ENCODE data around the gene PRKCD.
A peak's percentile ranks its signal among the peaks of the same experiment; 100 is the strongest.

The PRKCD gene

GRCh38 chr3:53217175-53217574 is 56.2 kb downstream of the PRKCD start:
- H3K9me3 ChIP-seq (ENCODE audit: control extremely low read depth in 1 of 5, control insufficient read depth in 4 of 5, insufficient read depth in 2 of 5, low read depth in 1 of 5, low read length in 4 of 5): no peaks in the 10 kb centered on the region
- H3K4me1 ChIP-seq (ENCODE audit: control extremely low read depth in 1 of 4, control insufficient read depth in 4 of 4, insufficient read depth in 4 of 4, low read length in 3 of 4): peaks cover 0 to 7% (median under 1%) of the 10 kb centered on the region in 4 experiments
- 100% methylated on average over 1 of the region's 2 CpGs for WGBS (ENCODE audit: insufficient coverage)
- CTCF ChIA-PET: interaction anchor here (1.4 to 2.3 kb wide), 2 partner anchors 21 to 107 kb away, joined by 3 to 9 read pairs; no protein-coding TSS in a partner anchor
- H3K36me3 ChIP-seq (ENCODE audit: control insufficient read depth in 4 of 4, insufficient read depth in 4 of 4, low read length in 3 of 4): peaks cover 0 to 4% (median 0%) of the 10 kb centered on the region in 4 experiments
- no peak overlapping the region for H3K4me3 ChIP-seq (ENCODE audit: control insufficient read depth in 1 of 7, extremely low read depth in 1 of 7, insufficient read depth in 4 of 7, low read depth in 2 of 7, low read length in 6 of 7)
- POLR2A ChIA-PET: no interaction called here
- H3K27ac ChIP-seq (ENCODE audit: insufficient read depth in 1 of 2, low read depth in 1 of 2, low read length in 2 of 2, poor library complexity in 1 of 2, severe bottlenecking in 2 of 2): no peak overlapping the region
- DNase-seq: no peak
- no peaks in the 10 kb centered on the region for H3K27me3 ChIP-seq (replicated peaks in 2 of 5; ENCODE audit: control insufficient read depth in 4 of 5, insufficient read depth in 5 of 5, low read length in 4 of 5)

- WGBS (ENCODE audit: insufficient coverage): no CpG with 5 or more reads among the region's 2 CpGs
- H3K36me3 ChIP-seq (ENCODE audit: control insufficient read depth in 4 of 4, insufficient read depth in 4 of 4, low read length in 3 of 4): peaks cover 0 to 14% (median 6%) of the 10 kb centered on the region in 4 experiments
- peak in 1 of 3 donors; percentile 19 for DNase-seq
- H3K4me1 ChIP-seq (ENCODE audit: control extremely low read depth in 1 of 4, control insufficient read depth in 4 of 4, insufficient read depth in 4 of 4, low read length in 3 of 4): peaks cover 0 to 2% (median 0%) of the 10 kb centered on the region in 4 experiments
- no peak overlapping the region for H3K4me3 ChIP-seq (ENCODE audit: control insufficient read depth in 1 of 7, extremely low read depth in 1 of 7, insufficient read depth in 4 of 7, low read depth in 2 of 7, low read length in 6 of 7)
- ChIA-PET CTCF (interaction anchor here (0.6 to 2.9 kb wide), 7 partner anchors 20 to 108 kb away, joined by 3 to 21 read pairs (median 4); no protein-coding TSS in a partner anchor), POLR2A (interaction anchor here (0.6 kb wide), 1 partner anchor 25 kb away, joined by 3 read pairs; no protein-coding TSS in a partner anchor)
- no peaks in the 10 kb centered on the region for H3K9me3 ChIP-seq (ENCODE audit: control extremely low read depth in 1 of 5, control insufficient read depth in 4 of 5, insufficient read depth in 2 of 5, low read depth in 1 of 5, low read length in 4 of 5)
- H3K27ac ChIP-seq (ENCODE audit: insufficient read depth in 1 of 2, low read depth in 1 of 2, low read length in 2 of 2, poor library complexity in 1 of 2, severe bottlenecking in 2 of 2): no peak overlapping the region
- no peaks in the 10 kb centered on the region for H3K27me3 ChIP-seq (replicated peaks in 2 of 5; ENCODE audit: control insufficient read depth in 4 of 5, insufficient read depth in 5 of 5, low read length in 4 of 5)
These were observed 57.1 kb downstream of the PRKCD start for GRCh38 chr3:53218131-53218530.

- no peak overlapping the region for H3K4me3 ChIP-seq (ENCODE audit: control insufficient read depth in 1 of 7, extremely low read depth in 1 of 7, insufficient read depth in 4 of 7, low read depth in 2 of 7, low read length in 6 of 7)
- no peaks in the 10 kb centered on the region for H3K9me3 ChIP-seq (ENCODE audit: control extremely low read depth in 1 of 5, control insufficient read depth in 4 of 5, insufficient read depth in 2 of 5, low read depth in 1 of 5, low read length in 4 of 5)
- H3K36me3 ChIP-seq (ENCODE audit: control insufficient read depth in 4 of 4, insufficient read depth in 4 of 4, low read length in 3 of 4): peaks cover 0 to 32% (median 24%) of the 10 kb centered on the region in 4 experiments
- no peaks in the 10 kb centered on the region for H3K27me3 ChIP-seq (replicated peaks in 2 of 5; ENCODE audit: control insufficient read depth in 4 of 5, insufficient read depth in 5 of 5, low read length in 4 of 5)
- ChIA-PET CTCF (interaction anchor here (0.6 to 3.1 kb wide), 21 partner anchors 11 to 109 kb away, joined by 3 to 21 read pairs (median 4); no protein-coding TSS in a partner anchor), POLR2A (interaction anchor here (0.8 kb wide), 1 partner anchor 56 kb away, joined by 4 read pairs; no protein-coding TSS in a partner anchor)
- WGBS (ENCODE audit: insufficient coverage): 59% methylated on average over 9 of the region's 10 CpGs
- H3K27ac ChIP-seq (ENCODE audit: insufficient read depth in 1 of 2, low read depth in 1 of 2, low read length in 2 of 2, poor library complexity in 1 of 2, severe bottlenecking in 2 of 2): no peak overlapping the region
- peaks cover 0 to 2% (median 0%) of the 10 kb centered on the region in 4 experiments for H3K4me1 ChIP-seq (ENCODE audit: control extremely low read depth in 1 of 4, control insufficient read depth in 4 of 4, insufficient read depth in 4 of 4, low read length in 3 of 4)
- peak; percentile 79 to 86 (median 81) for DNase-seq
These were observed 59.0 kb downstream of the PRKCD start for GRCh38 chr3:53219895-53220483.

- ChIA-PET CTCF (interaction anchor here (0.9 to 3.1 kb wide), 9 partner anchors 10 to 109 kb away, joined by 3 to 15 read pairs (median 8); no protein-coding TSS in a partner anchor), POLR2A (no interaction called here)
- H3K36me3 ChIP-seq (ENCODE audit: control insufficient read depth in 4 of 4, insufficient read depth in 4 of 4, low read length in 3 of 4): peaks cover 0 to 46% (median 35%) of the 10 kb centered on the region in 4 experiments
- no peak overlapping the region for H3K27ac ChIP-seq (ENCODE audit: insufficient read depth in 1 of 2, low read depth in 1 of 2, low read length in 2 of 2, poor library complexity in 1 of 2, severe bottlenecking in 2 of 2)
- no peaks in the 10 kb centered on the region for H3K9me3 ChIP-seq (ENCODE audit: control extremely low read depth in 1 of 5, control insufficient read depth in 4 of 5, insufficient read depth in 2 of 5, low read depth in 1 of 5, low read length in 4 of 5)
- no peak for DNase-seq
- 100% methylated on average over 4 of the region's 4 CpGs for WGBS (ENCODE audit: insufficient coverage)
- H3K4me1 ChIP-seq (ENCODE audit: control extremely low read depth in 1 of 4, control insufficient read depth in 4 of 4, insufficient read depth in 4 of 4, low read length in 3 of 4): peaks cover 0 to 2% (median 0%) of the 10 kb centered on the region in 4 experiments
- no peak overlapping the region for H3K4me3 ChIP-seq (ENCODE audit: control insufficient read depth in 1 of 7, extremely low read depth in 1 of 7, insufficient read depth in 4 of 7, low read depth in 2 of 7, low read length in 6 of 7)
- H3K27me3 ChIP-seq (replicated peaks in 2 of 5; ENCODE audit: control insufficient read depth in 4 of 5, insufficient read depth in 5 of 5, low read length in 4 of 5): no peaks in the 10 kb centered on the region
These were observed 60.3 kb downstream of the PRKCD start for GRCh38 chr3:53221345-53221744.

- no peak for DNase-seq
- POLR2A ChIA-PET: no interaction called here
- no peak overlapping the region for H3K27ac ChIP-seq (ENCODE audit: insufficient read depth in 1 of 2, low read depth in 1 of 2, low read length in 2 of 2, poor library complexity in 1 of 2, severe bottlenecking in 2 of 2)
- CTCF ChIA-PET: interaction anchor here (0.9 to 3.1 kb wide), 8 partner anchors 9 to 56 kb away, joined by 3 to 15 read pairs (median 6); no protein-coding TSS in a partner anchor
- H3K36me3 ChIP-seq (ENCODE audit: control insufficient read depth in 4 of 4, insufficient read depth in 4 of 4, low read length in 3 of 4): peaks cover 0 to 50% (median 40%) of the 10 kb centered on the region in 4 experiments
- H3K4me1 ChIP-seq (ENCODE audit: control extremely low read depth in 1 of 4, control insufficient read depth in 4 of 4, insufficient read depth in 4 of 4, low read length in 3 of 4): peaks cover 0 to 2% (median 0%) of the 10 kb centered on the region in 4 experiments
- WGBS (ENCODE audit: insufficient coverage): 89% methylated on average over 3 of the region's 3 CpGs
- no peak overlapping the region for H3K4me3 ChIP-seq (ENCODE audit: control insufficient read depth in 1 of 7, extremely low read depth in 1 of 7, insufficient read depth in 4 of 7, low read depth in 2 of 7, low read length in 6 of 7)
- no peaks in the 10 kb centered on the region for H3K9me3 ChIP-seq (ENCODE audit: control extremely low read depth in 1 of 5, control insufficient read depth in 4 of 5, insufficient read depth in 2 of 5, low read depth in 1 of 5, low read length in 4 of 5)
- H3K27me3 ChIP-seq (replicated peaks in 2 of 5; ENCODE audit: control insufficient read depth in 4 of 5, insufficient read depth in 5 of 5, low read length in 4 of 5): no peaks in the 10 kb centered on the region
These were observed 60.8 kb downstream of the PRKCD start for GRCh38 chr3:53221827-53222182.

GRCh38 chr3:53222183-53222901 is 61.3 kb downstream of the PRKCD start:
- 90% methylated on average over 6 of the region's 12 CpGs for WGBS (ENCODE audit: insufficient coverage)
- no peak for DNase-seq
- no peaks in the 10 kb centered on the region for H3K27me3 ChIP-seq (replicated peaks in 2 of 5; ENCODE audit: control insufficient read depth in 4 of 5, insufficient read depth in 5 of 5, low read length in 4 of 5)
- CTCF ChIA-PET: interaction anchor here (0.9 to 1.9 kb wide), 6 partner anchors 9 to 77 kb away, joined by 3 to 11 read pairs (median 4); no protein-coding TSS in a partner anchor
- peaks cover 0 to 56% (median 45%) of the 10 kb centered on the region in 4 experiments for H3K36me3 ChIP-seq (ENCODE audit: control insufficient read depth in 4 of 4, insufficient read depth in 4 of 4, low read length in 3 of 4)
- no peaks in the 10 kb centered on the region for H3K9me3 ChIP-seq (ENCODE audit: control extremely low read depth in 1 of 5, control insufficient read depth in 4 of 5, insufficient read depth in 2 of 5, low read depth in 1 of 5, low read length in 4 of 5)
- H3K4me1 ChIP-seq (ENCODE audit: control extremely low read depth in 1 of 4, control insufficient read depth in 4 of 4, insufficient read depth in 4 of 4, low read length in 3 of 4): peaks cover 0 to 2% (median 0%) of the 10 kb centered on the region in 4 experiments
- POLR2A ChIA-PET: no interaction called here
- no peak overlapping the region for H3K4me3 ChIP-seq (ENCODE audit: control insufficient read depth in 1 of 7, extremely low read depth in 1 of 7, insufficient read depth in 4 of 7, low read depth in 2 of 7, low read length in 6 of 7)
- H3K27ac ChIP-seq (ENCODE audit: insufficient read depth in 1 of 2, low read depth in 1 of 2, low read length in 2 of 2, poor library complexity in 1 of 2, severe bottlenecking in 2 of 2): no peak overlapping the region
